Measurements from ENCODE around the gene LY6G6D.

DNA sequence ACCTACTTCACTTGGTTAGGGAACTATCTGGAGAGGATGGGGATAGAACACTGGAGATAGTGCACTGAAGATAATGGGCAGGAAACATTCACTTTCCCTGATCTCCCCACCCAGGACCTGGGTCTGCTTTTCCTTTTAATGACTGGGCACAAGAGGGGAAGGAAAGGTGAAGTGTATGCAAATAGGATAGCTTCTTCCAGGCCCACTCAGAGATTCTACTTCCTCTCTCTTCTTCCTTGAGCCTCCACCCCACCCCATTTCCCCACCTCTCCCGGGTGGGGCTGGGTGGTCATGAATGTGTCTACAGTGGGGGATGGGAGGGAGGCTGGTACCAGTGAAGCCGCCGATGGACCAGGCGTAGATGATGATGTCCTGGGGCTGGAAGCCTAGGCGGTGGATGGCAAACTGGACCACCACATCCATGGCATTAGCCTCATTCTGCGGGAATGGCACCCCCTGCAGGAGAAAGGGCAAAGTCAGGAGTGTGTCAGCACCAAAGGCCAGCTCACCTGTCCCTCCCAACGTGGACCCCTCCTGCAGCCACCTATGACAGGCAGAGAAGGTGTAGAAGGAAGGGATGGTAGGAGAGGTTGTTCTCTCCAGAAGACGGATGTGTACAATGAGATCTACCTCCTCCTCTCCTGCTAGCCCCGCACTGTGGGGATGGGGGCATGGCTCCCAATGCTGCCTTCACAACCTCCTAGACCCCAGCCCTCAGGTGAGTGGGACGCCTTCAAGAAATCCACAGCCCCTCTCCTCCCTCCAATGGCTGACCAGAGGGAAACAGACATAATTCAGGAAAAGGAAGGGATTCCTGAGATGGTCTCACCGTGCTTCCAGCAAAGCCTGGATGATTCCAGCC lies 25.7 kb upstream of the LY6G6D start:
- TF ChIP-seq ZNF274 (IDR thresholded peaks at IDR 0.05; ENCODE audit: low read depth, low read length) (no peak), YY1 (IDR thresholded peaks at IDR 0.05; ENCODE audit: insufficient read depth, insufficient read length) (no peak)

All from NT2/D1 (cell line).